Endothelial cell of umbilical vein (primary cell): Measurements from ENCODE around the gene NDUFS2. TPM values are rescaled to one million over a fixed set of nuclear protein-coding genes. Genes with fewer than 3 reads are reported as not detected.

ENCODE experiments used
- BruUV-seq: library from RNA; stranded (reverse); fragments of 400-500 nt; replicated peaks from 2 replicates; lab custom pipeline; 2021; lab: Mats Ljungman, UMichigan
- CTCF ChIA-PET: fragments of 300-600, 350-600 bp; sonication (Branson Sonifier 250); formaldehyde crosslinking; loops from one replicate; lab custom pipeline; 2021; ENCODE audit warnings: antibody characterized with exemption, inconsistent platforms; lab: Charles Lee
- POLR2A ChIA-PET: fragments of 300-600, 350-600 bp; sonication (Branson Sonifier 250); formaldehyde crosslinking; loops from one replicate; lab custom pipeline; 2021; ENCODE audit warnings: antibody characterized with exemption, inconsistent platforms; lab: Charles Lee
- DNase-seq: peaks from one replicate; pipeline ENCODE4 v3.0.0-alpha.2; 2011; ENCODE audit warnings: low read depth, low spot score
- FAIRE-seq: peaks from 2 replicates; lab custom pipeline; 2011; peaks lifted over from hg19 to GRCh38; lab: Jason Lieb, UNC
- H2AFZ ChIP-seq: 2 replicates; pipeline ENCODE4 v1.6.0; 2012; ENCODE audit warnings: low read depth, low read length, control low read depth, inconsistent platforms
- H3K27ac ChIP-seq: 2 replicates; pipeline ENCODE4 v1.5.1; 2011; ENCODE audit warnings: low read depth, mild to moderate bottlenecking, control low read depth, low read length, moderate library complexity; ENCODE audit not compliant: insufficient read depth
- H3K27me3 ChIP-seq, 2 experiments: 2 replicates each; pipeline versions ENCODE4 v1.6.0 to v1.6.1; 2011; ENCODE audit warnings: low read length in 2 of 2, mixed read lengths in 1 of 2; ENCODE audit not compliant: control insufficient read depth in 2 of 2, insufficient read depth in 2 of 2
- H3K36me3 ChIP-seq, 2 experiments: 2 replicates in 1 of 2; 3 replicates in 1 of 2; pipeline ENCODE4 v1.5.1; 2011; ENCODE audit warnings: low read length in 2 of 2, mild to moderate bottlenecking in 1 of 2, moderate library complexity in 1 of 2; ENCODE audit not compliant: control insufficient read depth in 2 of 2, insufficient read depth in 2 of 2; ENCODE audit errors: extremely low read depth in 1 of 2
- H3K4me1 ChIP-seq: 3 replicates; pipeline ENCODE4 v1.5.1; 2011; ENCODE audit warnings: mild to moderate bottlenecking, low read length; ENCODE audit not compliant: control insufficient read depth, insufficient read depth; ENCODE audit errors: extremely low read depth
- H3K4me2 ChIP-seq: 2 replicates; pipeline ENCODE4 v1.6.1; 2011; ENCODE audit warnings: low read length, control low read depth, mixed read lengths; ENCODE audit not compliant: insufficient read depth
- H3K4me3 ChIP-seq, 3 experiments: fragments of 200-600 bp in 1 of 3; sonication (generic), shearing (Covaris generic) in 1 of 3; replicated peaks in 1 of 3; 2 replicates each; pipeline ENCODE4 v1.5.1; 2011 to 2016; ENCODE audit warnings: control low read depth in 3 of 3, low read length in 3 of 3, mild to moderate bottlenecking in 2 of 3, inconsistent platforms in 1 of 3, low read depth in 1 of 3, moderate library complexity in 1 of 3; ENCODE audit not compliant: insufficient read depth in 1 of 3
- H3K79me2 ChIP-seq: 2 replicates; pipeline ENCODE4 v1.6.0; 2012; ENCODE audit warnings: low read length, inconsistent platforms; ENCODE audit not compliant: control insufficient read depth, insufficient read depth
- H3K9ac ChIP-seq: replicated peaks from 2 replicates; pipeline ENCODE3; 2011; ENCODE audit warnings: low read length, control low read depth; ENCODE audit not compliant: insufficient read depth; ENCODE audit errors: extremely low read depth
- H3K9me1 ChIP-seq: replicated peaks from 3 replicates; pipeline ENCODE4 v1.6.0; 2011; ENCODE audit warnings: mild to moderate bottlenecking, low read length; ENCODE audit not compliant: control insufficient read depth, insufficient read depth; ENCODE audit errors: extremely low read depth
- H3K9me3 ChIP-seq: replicated peaks from 2 replicates; pipeline ENCODE4 v1.5.1; 2012; ENCODE audit warnings: low read length, inconsistent platforms; ENCODE audit not compliant: control insufficient read depth, insufficient read depth
- H4K20me1 ChIP-seq: replicated peaks from 2 replicates; pipeline ENCODE3; 2011; ENCODE audit warnings: mild to moderate bottlenecking, low read length; ENCODE audit not compliant: control insufficient read depth, insufficient read depth; ENCODE audit errors: extremely low read depth
- CTCF ChIP-seq, 2 donors: IDR thresholded peaks; 1 replicate in 1 of 2; 2 replicates in 1 of 2; pipeline ENCODE4 v1.5.1; 2011; ENCODE audit warnings: low read length in 2 of 2, mild to moderate bottlenecking in 2 of 2, moderate library complexity in 2 of 2, control low read depth in 1 of 2, inconsistent platforms in 1 of 2, low read depth in 1 of 2; ENCODE audit not compliant: insufficient read depth in 1 of 2; ENCODE audit errors: extremely low read depth in 1 of 2
- EZH2 ChIP-seq: IDR thresholded peaks from 2 replicates; pipeline ENCODE4 v1.6.1; 2012; ENCODE audit warnings: borderline replicate concordance, low read depth, mild to moderate bottlenecking, moderate library complexity, low read length, inconsistent platforms; ENCODE audit not compliant: severe bottlenecking
- FOS ChIP-seq: IDR thresholded peaks from 2 replicates; pipeline ENCODE4 v1.6.1; 2011; ENCODE audit warnings: mild to moderate bottlenecking, low read length, moderate library complexity, borderline replicate concordance; ENCODE audit not compliant: insufficient read depth
- GATA2 ChIP-seq: IDR thresholded peaks from 2 replicates; pipeline ENCODE4 v1.7.0; 2011; ENCODE audit warnings: low read depth, mild to moderate bottlenecking, moderate library complexity, mixed read lengths, low read length; ENCODE audit not compliant: insufficient read length, insufficient read depth
- JUN ChIP-seq: IDR thresholded peaks from 2 replicates; pipeline ENCODE4 v1.6.1; 2011; ENCODE audit warnings: borderline replicate concordance, low read depth; ENCODE audit not compliant: insufficient read length, insufficient read depth
- MAX ChIP-seq: IDR thresholded peaks from 2 replicates; pipeline ENCODE4 v1.6.1; 2011; ENCODE audit not compliant: insufficient read depth, insufficient read length
- MYC ChIP-seq: IDR thresholded peaks from one replicate; pipeline ENCODE4 v1.6.1; 2011; ENCODE audit warnings: mild to moderate bottlenecking, low read depth, low read length
- POLR2A ChIP-seq: IDR thresholded peaks from 2 replicates; pipeline ENCODE4 v1.6.1; 2012; ENCODE audit warnings: low read depth, mild to moderate bottlenecking, control low read depth, low read length
- POLR2AphosphoS5 ChIP-seq: IDR thresholded peaks from 2 replicates; pipeline ENCODE4 v1.6.1; 2012; ENCODE audit warnings: low read depth, mild to moderate bottlenecking, control low read depth, low read length, moderate library complexity; ENCODE audit not compliant: insufficient read depth
- dilution Hi-C: fragments of 300-500 bp; cut with MboI; formaldehyde crosslinking; loops from one replicate; pipeline ENCODE4 v1.15.0; 2019; ENCODE audit warnings: low sequenced_read_pairs; ENCODE audit not compliant: extremely low pct_ligation_motif_present
- intact Hi-C: fragments of 100-400 bp; cut with micrococcal nuclease; formaldehyde crosslinking; loops from one replicate; pipeline ENCODE4 v1.10.0; 2022
- polyA plus RNA-seq, 4 experiments: library from polyadenylated mRNA; depleted of rRNA in 3 of 4; stranded (reverse) in 3 of 4; unstranded in 1 of 4; fragments of >200 nt; gene quantifications; 2 replicates each; pipeline versions ENCODE4 v1.2.1 to v1.2.3, GENCODE V29; 2011 to 2012; ENCODE audit warnings: missing spikeins in 1 of 4
- total RNA-seq: library from RNA; stranded (reverse); gene quantifications from 2 replicates; pipeline ENCODE4 v1.2.3, GENCODE V29; 2021

The NDUFS2 gene
- total and polyA plus RNA-seq, 2 donors (not counting 3 experiments of a cell fraction or from before 2014, with no cell fraction given) = 95.1 to 130 TPM

GRCh38 chr1:161226320-161226711 lies 24.1 kb downstream of the NDUFS2 start:
- intact Hi-C loops = no loop called here
- DNase-seq = no peak
- no TSS peak for BruUV-seq
- dilution Hi-C loops = no loop called here
- H3K9ac ChIP-seq = peak overlapping the region; percentile 71
- no peaks in the 10 kb centered on the region for H3K9me3 ChIP-seq
- H4K20me1 ChIP-seq = no peaks in the 10 kb centered on the region
- H3K4me1 ChIP-seq = peaks cover 18% of the 10 kb centered on the region
- H3K27me3 ChIP-seq = no peaks in the 10 kb centered on the region
- no peaks in the 10 kb centered on the region for H3K9me1 ChIP-seq
- CTCF ChIA-PET = interaction anchor here (0.7 to 6.9 kb wide), 26 partner anchors 10 to 261 kb away, joined by 3 to 156 read pairs (median 11); partner anchors contain the start of genes ADAMTS4, B4GALT3, CFAP126 and FCER1G
- H3K36me3 ChIP-seq = peaks cover 10% of the 10 kb centered on the region in 2 experiments
- FAIRE-seq = no peak
- H3K79me2 ChIP-seq = no peaks in the 10 kb centered on the region
- peak overlapping the region; percentile 31 for H3K27ac ChIP-seq
- peak overlapping the region; percentile 43 to 83 (median 59) for H3K4me3 ChIP-seq
- peak overlapping the region; percentile 80 for H3K4me2 ChIP-seq
- peak overlapping the region; percentile 79 for H2AFZ ChIP-seq
- TF ChIP-seq GATA2 = no peak
- POLR2A ChIA-PET = interaction anchor here (0.6 to 1.4 kb wide), 4 partner anchors 13 to 88 kb away, joined by 3 to 15 read pairs (median 6); partner anchors contain the start of genes NDUFS2 and PPOX

- Histone ChIP-seq H3K4me3 (peak overlapping the region in 2 of 3 experiments; percentile 43 to 83), H2AFZ (no peak overlapping the region), H3K4me2 (peak overlapping the region; percentile 80), H3K9me3 (no peaks in the 10 kb centered on the region), H3K9me1 (no peaks in the 10 kb centered on the region), H3K79me2 (no peaks in the 10 kb centered on the region), H4K20me1 (no peaks in the 10 kb centered on the region), H3K9ac (peak overlapping the region; percentile 71), H3K36me3 (peaks cover 10% of the 10 kb centered on the region in 2 experiments), H3K27ac (no peak overlapping the region), H3K4me1 (peaks cover 18% of the 10 kb centered on the region), H3K27me3 (no peaks in the 10 kb centered on the region)
- FAIRE-seq (peak; percentile 31), DNase-seq (no peak)
- CTCF ChIA-PET = interaction anchor here (0.7 to 6.9 kb wide), 17 partner anchors 11 to 156 kb away, joined by 3 to 156 read pairs (median 9); partner anchors contain the start of genes ADAMTS4, CFAP126, FCER1G and NDUFS2
- dilution Hi-C loops = no loop called here
- TF ChIP-seq EZH2 = no peak
- TF ChIP-seq POLR2A = no peak
- no peak for TF ChIP-seq CTCF (IDR thresholded peaks at IDR 0.05; ENCODE audit: extremely low read depth in 1 of 2, insufficient read depth in 1 of 2, low read depth in 1 of 2, low read length in 2 of 2)
- no peak for TF ChIP-seq GATA2
- TF ChIP-seq MAX = no peak
- TF ChIP-seq JUN = no peak
- TF ChIP-seq POLR2AphosphoS5 = no peak
- TF ChIP-seq MYC = no peak
- TF ChIP-seq FOS = no peak
- TSS peak; percentile 14 for BruUV-seq
- intact Hi-C loops = loop anchor here (1.0 kb wide), 4 partner anchors 65 to 156 kb away; partner anchors contain the start of gene SDHC
- POLR2A ChIA-PET = no interaction called here
Observed at GRCh38 chr1:161226759-161227158, 24.6 kb downstream of the NDUFS2 start.
